COLO668 (cell line): Measurements from ENCODE around the gene BAHCC1.

Experiments used
- DNase-seq: peaks from one replicate; lab custom pipeline; 2025; ENCODE audit not compliant: unreplicated experiment; lab: John Stamatoyannopoulos, UW

BAHCC1 gene

DNA sequence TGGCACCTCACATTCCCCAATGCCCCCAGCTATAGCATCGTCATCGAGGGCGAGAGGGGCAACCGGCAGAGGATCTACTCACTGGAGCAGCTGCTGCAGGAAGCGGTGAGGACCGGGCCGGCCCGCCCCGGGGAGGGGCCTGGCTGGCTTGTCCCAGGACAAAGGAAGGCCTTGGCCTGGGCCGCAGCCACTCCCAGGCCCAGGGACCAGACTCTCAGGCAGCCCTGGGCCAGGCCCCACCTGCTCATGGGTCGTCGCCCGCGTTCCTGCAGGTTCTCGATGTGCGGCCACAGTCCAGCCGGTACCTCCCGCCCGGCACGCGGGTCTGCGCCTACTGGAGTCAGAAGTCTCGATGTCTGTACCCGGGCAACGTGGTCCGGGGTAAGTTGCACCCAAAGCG is 64.0 kb downstream of the BAHCC1 start:
- no peak for DNase-seq

DNA sequence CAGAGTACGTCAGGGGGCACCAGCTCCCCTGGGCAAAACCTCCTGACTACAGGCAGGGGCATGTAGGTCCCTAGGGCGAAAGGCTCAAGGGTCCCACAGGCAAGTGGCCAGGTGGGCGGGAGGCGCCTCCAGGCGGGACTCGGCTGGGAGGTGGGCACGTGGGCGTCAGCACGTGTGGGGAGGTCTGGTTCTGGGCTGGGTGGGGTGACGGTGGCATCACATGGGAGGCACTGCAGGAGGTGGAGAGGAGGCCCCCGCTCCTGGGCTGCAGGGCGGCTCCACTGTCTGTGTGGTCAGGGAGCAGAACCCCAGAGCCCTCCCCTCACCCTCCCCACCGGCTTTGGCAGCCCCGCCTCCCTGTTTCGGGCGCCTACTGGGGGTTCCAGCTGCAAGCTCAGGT is 64.6 kb downstream of the BAHCC1 start:
- DNase-seq: no peak

DNA sequence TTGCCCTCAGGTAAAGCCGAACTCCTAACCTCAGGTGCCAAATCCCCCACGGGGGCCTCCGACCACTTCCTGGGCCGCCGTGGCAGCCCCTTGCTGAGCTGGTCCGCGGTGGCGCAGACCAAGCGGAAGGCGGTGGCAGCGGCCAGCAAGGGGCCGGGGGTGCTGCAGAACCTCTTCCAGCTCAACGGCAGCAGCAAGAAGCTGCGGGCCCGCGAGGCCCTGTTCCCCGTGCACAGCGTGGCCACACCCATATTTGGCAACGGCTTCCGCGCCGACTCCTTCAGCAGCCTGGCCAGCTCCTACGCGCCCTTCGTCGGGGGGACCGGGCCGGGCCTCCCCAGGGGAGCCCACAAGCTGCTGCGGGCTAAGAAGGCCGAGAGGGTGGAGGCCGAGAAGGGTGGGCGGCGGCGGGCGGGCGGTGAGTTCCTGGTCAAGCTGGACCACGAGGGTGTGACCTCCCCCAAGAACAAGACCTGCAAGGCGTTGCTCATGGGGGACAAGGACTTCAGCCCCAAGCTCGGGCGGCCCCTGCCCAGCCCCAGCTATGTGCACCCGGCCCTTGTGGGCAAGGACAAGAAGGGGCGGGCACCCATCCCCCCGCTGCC is 65.7 kb downstream of the BAHCC1 start:
- no peak for DNase-seq

DNA sequence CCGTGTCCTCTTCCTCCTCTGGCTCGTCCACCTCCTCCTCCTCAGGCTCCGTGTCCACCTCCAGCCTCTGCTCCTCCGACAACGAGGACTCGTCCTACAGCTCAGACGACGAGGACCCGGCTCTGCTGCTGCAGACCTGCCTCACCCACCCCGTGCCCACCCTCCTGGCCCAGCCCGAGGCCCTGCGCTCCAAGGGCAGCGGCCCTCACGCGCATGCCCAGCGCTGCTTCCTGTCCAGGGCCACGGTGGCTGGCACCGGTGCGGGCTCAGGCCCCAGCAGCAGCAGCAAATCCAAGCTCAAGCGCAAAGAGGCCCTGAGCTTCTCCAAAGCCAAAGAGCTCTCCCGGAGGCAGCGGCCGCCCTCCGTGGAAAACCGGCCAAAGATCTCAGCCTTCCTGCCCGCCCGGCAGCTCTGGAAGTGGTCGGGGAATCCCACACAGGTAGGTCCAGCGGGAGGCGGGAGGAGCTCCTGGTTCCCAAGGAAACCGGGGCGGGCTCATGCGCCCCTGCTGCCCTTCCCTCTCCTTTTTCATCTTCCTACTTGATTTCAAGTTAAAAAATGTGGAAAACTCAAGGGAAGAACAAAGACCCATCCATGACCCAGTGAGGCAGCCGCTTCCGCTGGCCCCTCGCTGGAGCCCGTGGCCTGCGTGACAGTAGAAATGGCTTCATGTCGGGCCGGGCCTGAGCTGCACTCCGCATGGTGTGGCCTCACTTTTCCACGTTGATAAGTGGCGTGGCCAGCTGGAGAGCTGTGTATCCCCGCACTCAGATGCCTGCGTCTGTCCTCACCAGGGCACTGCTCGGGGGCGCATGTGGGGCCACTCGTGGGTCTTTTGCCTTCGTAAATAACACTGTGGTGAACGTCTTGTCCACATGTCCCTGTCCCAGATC is 66.6 kb downstream of the BAHCC1 start:
- no peak for DNase-seq

DNA sequence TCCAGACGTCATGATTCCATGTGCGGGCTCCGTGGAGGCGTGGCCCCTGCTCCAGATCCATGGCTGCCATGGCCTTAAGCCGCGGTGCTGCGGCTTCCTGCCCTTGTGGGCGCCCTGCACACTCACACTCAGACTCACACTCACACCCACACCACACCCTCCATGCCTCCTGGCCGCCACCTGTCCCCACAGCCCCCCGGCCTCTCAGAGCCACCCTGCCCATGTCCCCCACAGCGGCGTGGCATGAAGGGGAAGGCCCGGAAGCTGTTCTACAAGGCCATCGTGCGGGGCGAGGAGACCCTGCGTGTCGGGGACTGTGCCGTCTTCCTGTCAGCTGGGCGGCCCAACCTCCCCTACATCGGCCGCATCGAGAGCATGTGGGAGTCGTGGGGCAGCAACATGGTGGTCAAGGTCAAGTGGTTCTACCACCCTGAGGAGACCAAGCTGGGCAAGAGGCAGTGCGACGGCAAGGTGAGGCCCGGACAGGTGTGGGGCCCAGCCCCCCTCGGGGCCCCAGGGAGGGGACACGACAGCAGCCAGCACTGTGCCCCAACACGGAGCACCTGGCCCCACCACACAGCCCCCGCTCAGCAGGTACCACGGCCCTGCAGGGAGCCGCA is 67.4 kb downstream of the BAHCC1 start:
- no peak for DNase-seq

DNA sequence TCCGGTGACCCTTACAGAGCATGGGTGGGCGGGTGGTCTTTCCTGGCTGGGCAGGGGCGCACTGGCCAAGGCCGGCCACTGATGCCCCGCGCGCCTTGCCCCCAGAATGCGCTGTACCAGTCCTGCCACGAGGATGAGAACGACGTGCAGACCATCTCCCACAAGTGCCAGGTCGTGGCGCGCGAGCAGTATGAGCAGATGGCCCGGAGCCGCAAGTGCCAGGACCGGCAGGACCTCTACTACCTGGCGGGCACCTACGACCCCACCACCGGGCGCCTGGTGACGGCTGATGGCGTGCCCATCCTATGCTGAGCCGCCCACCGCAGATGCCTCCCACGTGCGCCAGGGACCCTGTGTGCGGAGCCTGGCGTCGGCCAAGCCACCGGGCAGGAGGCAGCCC is 68.2 kb downstream of the BAHCC1 start:
- no peak for DNase-seq

DNA sequence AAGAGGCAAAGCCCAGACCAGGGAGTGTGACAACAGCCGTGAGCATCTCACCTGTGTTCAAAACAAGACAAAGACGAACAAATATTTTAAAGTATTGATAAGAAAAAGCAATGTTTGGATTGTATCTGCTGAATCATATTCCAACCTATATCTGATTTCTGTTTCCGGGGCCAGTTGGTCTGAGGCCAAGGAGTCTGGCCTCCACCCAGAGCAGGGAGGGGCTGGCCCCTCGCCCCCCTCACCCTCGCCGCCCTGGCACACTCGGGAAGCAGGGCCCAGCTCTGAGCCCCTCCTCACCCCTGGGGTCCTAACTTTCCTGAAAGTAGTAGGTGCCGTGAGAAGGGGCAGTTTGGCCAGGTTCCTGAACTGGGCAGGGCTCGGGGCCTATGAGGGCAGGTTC is 69.3 kb downstream of the BAHCC1 start:
- DNase-seq: no peak

DNA sequence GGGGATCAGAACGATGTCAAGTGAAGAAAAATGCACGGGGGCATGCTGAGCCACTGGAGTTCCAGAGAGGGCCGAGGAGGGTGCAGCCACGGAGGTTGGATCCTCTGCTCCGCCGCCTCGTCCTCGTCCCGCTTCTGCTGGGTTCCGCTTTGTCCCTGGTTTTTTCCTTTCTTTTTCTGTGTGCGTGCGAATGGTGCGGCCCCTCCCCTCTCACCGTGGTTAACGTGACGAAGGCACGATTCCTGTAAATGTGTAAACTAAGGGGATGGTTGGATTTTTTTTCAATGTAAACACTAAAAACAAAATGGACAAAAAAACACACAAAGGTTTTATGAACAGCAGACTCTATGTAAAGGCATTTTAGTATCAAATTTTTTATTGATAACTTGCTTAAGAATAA is 70.7 kb downstream of the BAHCC1 start:
- no peak for DNase-seq

DNA sequence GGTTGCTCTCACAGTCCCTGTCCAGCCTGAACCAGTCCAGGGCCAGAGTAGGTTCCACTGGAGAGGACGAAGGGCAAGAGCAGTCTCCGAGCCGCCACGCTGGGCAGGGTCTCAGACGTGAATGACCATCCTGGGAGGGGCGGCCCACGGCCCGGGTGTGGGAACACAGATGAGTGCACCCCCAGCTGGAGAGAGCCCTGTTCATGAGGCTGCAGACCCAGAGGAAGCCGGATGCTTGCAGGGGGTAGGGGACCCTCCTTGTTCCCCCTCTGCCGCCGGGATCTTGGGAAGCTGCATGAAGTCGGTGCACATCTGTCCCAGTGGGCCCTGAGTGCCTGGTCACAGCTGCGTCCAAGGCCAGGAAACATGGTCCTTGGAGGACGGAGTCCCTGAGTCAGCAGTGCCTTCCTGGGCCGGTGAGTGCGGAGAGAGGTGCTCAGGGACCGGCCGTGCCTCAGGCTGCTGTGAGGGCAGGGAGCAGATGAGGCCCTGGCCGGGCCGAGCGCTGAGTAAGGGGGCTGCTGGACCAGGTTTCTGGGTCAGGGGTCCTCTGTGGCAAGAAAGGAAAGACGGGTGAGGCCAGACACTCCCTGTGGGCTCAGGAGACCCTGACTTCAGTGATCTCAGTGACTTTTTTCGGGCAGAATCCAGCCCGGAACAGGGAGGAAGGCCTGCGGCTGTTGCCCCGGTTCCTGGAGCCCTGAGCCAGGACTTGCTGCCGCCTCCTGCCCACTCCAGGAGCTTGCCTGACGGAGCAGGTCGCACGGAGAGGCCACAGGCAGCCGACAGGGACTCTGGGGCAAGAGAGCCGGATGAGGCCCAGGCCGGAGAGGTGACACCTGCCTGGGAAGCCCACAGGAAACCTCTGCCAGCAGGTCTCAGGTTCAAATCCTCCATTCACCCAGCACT is 71.6 kb downstream of the BAHCC1 start:
- no peak for DNase-seq

DNA sequence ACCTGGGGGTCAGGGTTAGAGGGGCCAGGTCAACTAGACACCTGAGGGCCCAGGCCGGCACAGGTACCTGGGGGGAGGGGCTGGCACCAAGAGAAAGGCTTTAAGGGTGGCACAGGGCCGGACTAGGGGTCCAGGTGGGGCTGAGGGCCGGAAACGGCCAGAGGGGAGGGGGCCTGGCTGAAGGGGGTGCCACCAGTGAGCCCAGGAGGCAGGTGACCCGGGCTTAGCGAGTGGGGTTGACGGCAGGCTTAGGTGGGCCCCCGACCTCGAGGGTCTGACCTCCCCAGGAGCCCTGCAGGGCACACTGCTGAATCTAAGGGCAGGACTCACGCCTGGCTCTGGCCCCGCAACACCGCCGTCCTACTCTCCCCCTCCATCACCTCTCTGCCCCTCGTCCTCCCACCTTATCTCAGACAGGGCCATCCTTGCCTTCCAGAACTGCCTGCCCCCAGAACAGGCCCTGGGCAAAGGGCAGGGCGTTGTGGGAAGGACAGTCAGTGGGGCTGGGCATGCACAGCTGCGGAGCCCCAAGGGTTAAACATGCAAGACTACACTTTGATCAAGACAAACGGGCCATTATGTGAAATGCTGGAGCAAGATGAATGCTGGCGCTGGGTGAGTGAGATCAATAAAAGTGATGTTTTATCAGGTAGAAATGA is 73.0 kb downstream of the BAHCC1 start:
- no peak for DNase-seq

DNA sequence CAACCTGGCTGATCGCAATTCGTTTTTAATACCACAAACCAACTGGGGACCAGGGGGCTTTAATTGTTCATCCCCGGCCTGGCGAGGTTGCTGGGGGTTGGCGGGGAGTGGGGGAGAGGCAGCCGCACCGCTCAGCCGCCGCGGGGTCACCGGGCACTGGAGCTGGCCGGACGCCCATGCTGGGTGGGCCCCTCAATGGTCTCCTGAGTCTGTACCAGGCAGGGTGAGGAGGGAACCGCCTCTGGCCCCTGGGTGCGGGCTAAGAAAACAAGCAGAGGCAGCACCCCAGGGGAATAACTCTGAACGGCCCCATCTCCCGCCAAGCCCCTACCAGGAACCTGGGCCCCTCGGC is 73.5 kb downstream of the BAHCC1 start:
- DNase-seq: no peak

DNA sequence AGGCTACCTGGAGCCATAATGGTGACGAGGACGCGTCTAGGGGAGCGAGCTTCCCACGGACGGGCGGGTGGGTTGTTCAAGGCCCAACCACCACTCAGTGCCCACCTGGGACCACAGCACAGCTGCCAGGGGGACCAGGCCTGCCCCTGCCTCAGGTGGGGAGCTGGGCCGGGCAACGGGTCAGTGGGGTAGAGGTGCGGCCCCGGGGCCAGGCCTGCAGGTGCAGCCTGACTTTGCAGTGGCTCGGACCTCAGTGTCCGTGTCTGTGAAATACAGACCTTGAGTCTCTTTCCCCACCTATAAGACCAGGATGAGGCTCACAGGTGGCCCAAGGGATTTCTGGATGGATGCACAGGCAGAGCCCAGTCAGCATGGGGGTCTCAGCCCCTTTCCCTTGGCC is 74.0 kb downstream of the BAHCC1 start:
- DNase-seq: no peak

DNA sequence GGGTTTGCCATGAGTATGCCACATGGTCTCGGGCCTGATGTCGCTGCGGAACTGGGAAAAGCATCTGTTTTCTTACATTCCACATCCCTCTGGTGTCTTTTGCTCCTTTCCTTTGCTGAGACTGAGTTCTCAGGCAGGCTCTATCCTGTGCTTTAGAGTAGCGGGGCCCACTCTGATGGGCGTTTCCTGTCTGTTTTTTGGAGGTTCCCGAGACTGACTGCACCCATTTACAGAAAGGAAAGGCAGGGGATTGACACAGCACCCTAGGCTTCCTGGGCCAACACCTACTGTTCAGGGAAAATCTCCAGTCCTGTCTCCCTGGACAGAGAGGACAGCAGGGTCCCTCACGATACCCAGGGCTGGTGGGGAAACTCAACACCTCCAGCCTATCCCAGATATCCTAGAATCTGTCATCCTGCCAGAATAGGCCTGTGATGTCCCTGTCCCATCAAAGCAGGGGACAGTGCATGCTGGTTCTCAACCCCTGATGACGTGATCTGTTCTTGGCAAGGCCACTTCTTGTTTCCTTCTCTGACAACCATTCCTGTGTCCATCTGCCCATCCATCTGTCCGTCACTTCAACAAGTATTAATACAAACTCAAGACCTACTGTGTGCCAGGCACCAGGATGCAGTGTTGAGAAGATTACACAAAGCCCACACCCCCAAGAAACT is 75.2 kb downstream of the BAHCC1 start:
- DNase-seq: no peak

DNA sequence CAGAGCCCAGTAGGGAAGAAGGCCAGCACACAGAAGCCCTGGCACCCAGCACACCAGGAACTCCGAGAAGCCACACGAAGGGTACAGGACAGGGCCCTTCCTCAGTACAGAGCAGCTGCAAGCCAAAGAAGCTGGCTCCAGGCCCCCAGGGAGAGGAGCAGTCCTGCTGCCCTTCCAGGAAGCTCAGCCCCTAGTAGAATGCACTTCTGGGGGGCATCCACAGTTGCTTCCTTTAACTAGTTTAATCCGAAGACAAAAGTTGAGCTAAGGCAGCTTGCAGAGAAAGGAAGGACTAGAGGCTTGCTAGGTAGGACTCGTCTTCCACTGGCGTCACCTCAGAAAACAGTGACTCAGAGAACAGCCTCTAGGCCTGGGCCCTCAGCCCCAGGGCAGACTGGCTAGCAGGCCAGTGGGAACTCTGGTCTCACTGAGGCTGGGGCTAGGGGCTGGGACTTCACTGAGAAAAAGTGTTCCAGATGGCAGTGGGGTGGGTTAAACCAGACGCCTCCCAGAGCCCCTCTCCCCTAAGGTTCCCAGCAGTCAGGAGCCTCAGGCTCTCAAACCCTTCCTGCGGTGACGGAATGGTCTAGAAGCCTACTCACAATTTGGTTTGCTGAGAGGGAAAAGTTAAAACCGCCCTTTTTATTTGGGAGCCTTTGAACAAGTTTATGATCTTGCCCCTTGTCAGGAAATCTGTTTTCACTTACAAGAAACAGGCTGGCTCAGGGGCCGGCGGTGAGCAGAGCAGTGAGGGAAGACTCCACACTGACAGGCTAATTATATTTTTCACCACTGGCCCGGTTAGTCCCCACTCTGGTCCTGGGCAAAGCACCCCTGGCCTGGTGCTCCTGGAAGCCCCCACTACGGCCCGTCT is 75.9 kb downstream of the BAHCC1 start:
- no peak for DNase-seq

DNA sequence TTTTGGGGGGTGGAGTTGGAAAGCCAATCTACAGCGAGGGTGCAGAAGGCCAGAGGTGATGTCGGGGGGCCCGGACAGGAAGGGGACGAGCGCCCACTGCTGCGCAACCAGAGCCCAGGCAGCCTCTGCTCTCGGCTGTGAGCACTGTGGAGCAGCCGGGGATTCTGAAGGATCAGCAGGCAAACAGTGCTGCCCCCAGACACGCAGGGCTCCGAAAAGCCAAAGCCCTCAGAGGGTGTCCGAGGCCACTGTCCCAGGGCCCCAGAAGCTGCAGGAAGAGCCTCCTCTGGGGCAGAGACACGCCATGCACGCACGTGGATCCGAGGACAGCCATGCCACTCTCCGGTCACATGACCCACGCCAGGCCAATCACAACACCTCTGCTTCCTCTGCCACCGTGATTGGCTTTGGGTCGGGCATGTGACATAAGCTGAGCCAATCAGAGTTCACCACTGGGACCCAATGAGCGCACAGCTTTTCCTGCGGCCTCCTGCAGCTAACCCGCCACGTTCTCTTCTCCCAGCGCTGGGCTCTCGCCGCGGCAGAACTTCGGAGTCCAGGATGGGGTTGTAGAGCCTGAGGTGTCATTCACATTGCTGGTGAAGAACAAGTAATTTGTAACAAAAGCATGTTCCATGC is 76.7 kb downstream of the BAHCC1 start:
- DNase-seq: no peak

DNA sequence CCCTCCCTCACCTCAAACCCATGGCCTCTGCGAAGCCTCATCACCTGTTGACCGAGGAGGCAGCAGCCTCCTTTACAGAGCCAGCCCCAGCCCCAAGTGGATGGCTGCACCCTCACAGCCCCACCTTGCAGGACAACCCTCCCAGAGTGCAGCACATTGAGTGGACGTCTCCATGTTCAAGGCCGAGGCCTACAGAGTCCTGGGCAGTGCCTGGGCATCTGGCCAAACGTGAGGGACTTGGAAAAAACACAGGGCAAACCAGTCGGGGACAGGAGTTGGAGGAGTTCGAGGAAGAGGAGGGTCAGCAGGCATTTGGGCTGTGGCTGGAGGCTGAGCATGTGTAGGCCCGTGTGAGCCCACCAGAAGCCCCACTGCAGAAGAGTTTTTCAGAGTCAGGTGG is 77.8 kb downstream of the BAHCC1 start:
- DNase-seq: no peak

DNA sequence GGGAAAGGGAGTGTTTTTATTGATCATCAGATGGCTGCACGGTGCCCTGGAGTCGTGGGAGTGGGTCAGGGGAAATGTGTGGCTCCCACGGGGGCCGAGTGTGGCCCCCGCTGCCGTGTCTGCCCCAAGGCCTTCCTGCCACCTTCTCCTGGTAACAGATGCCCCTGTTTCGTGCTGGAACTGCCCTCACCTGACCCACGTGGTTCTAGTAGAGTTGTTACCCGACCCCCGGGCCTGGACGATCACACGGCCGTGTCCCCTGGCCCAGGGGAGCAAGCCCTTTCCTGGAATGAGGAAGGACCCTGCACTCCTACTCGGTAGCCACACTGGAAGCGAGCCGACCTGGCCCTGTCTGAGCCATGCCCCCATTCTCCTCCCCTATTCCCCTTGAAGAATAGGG is 79.7 kb downstream of the BAHCC1 start:
- DNase-seq: no peak

DNA sequence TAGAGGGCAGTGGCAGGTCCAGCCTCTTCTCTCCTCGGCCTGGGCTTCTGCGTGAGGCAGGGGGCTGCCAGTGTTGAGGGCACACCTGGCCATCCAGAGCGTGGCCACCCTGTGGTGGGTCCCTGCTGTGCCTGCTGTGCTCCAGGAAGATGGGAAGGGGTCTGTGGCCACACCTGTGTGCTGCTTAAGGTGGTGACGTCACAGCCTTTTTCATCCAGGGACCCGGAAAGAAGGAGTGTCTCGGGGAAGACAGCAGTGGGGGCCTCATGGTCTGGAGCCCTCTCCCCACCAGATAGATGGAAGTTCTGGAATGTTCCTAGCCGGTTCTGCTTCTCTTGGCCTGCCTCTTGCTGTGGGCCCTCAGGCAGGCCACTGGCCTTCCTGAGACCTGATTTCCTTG is 80.8 kb downstream of the BAHCC1 start:
- no peak for DNase-seq

DNA sequence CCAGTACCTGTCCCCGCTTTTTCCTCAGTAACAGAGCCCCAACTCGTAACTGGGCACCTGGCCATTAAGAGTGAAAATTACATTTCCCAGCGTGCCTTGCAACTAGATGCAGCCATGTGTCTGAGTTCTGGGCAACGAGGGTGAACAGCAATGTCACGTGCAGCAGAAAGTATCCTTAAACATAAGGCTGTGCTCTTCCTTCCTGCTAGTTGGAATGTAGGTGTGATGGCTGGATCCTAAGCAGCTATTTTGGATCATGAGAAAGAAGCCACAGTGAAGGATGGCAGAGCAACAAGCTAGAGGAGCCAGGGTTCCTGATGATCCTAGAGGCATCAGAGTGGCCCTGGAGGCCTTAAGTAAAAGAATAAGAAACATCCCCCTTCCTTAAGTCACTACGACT is 81.4 kb downstream of the BAHCC1 start:
- no peak for DNase-seq
